Kidney epithelial cell (primary cell): ENCODE results near the gene NPEPL1. TPM values are rescaled to one million over a fixed set of nuclear protein-coding genes. Genes with fewer than 3 reads are reported as not detected.

Experiments used
- DNase-seq: peaks from one replicate; pipeline ENCODE4 v3.0.0-alpha.2; 2010; ENCODE audit warnings: low read depth
- H3K27me3 ChIP-seq: 2 replicates; pipeline ENCODE4 v1.6.0; 2011; ENCODE audit warnings: low read length; ENCODE audit not compliant: control insufficient read depth, insufficient read depth
- H3K36me3 ChIP-seq: 2 replicates; pipeline ENCODE4 v1.5.1; 2011; ENCODE audit warnings: low read length; ENCODE audit not compliant: control insufficient read depth, insufficient read depth
- H3K4me3 ChIP-seq: 2 replicates; pipeline ENCODE4 v1.5.1; 2011; ENCODE audit warnings: low read depth, mild to moderate bottlenecking, control low read depth, low read length
- CTCF ChIP-seq: IDR thresholded peaks from 2 replicates; pipeline ENCODE4 v1.5.1; 2011; ENCODE audit warnings: mild to moderate bottlenecking, moderate library complexity, low read length, control low read depth, inconsistent platforms; ENCODE audit not compliant: insufficient read depth, poor library complexity, severe bottlenecking
- total RNA-seq: library from RNA; depleted of rRNA; stranded (reverse); fragments of >200 nt; gene quantifications from 2 replicates; pipeline ENCODE4 v1.2.3, GENCODE V29; 2015

Gene NPEPL1
- total RNA-seq, 1 donor from 2014 or later, result 29.7 TPM

- no peak overlapping the region for H3K4me3 ChIP-seq
- no peak for DNase-seq
- TF ChIP-seq CTCF, result no peak
Observed at GRCh38 chr20:58708246-58708931, 15.8 kb downstream of the NPEPL1 start.

GRCh38 chr20:58709013-58709702 is 16.6 kb downstream of the NPEPL1 start:
- no peaks in the 10 kb centered on the region for H3K36me3 ChIP-seq
- no peak for TF ChIP-seq CTCF
- H3K4me3 ChIP-seq, result no peak overlapping the region
- no peak for DNase-seq
- H3K27me3 ChIP-seq, result peaks cover 15% of the 10 kb centered on the region

More at GRCh38 chr20:58708246-58708931, 15.8 kb downstream of the NPEPL1 start:
- H3K27me3 ChIP-seq, result peaks cover 15% of the 10 kb centered on the region
- H3K36me3 ChIP-seq, result no peaks in the 10 kb centered on the region

GRCh38 chr20:58709703-58710039 is 17.1 kb downstream of the NPEPL1 start:
- Histone ChIP-seq H3K27me3 (peaks cover 15% of the 10 kb centered on the region), H3K4me3 (no peak overlapping the region), H3K36me3 (no peaks in the 10 kb centered on the region)
- no peak for TF ChIP-seq CTCF
- DNase-seq, result no peak

- no peaks in the 10 kb centered on the region for H3K36me3 ChIP-seq
- DNase-seq, result no peak
- no peak for TF ChIP-seq CTCF
- peaks cover 15% of the 10 kb centered on the region for H3K27me3 ChIP-seq
- no peak overlapping the region for H3K4me3 ChIP-seq
Observed at GRCh38 chr20:58710481-58711265, 18.1 kb downstream of the NPEPL1 start.

GRCh38 chr20:58711266-58712051 is 18.9 kb downstream of the NPEPL1 start:
- no peak for DNase-seq
- H3K4me3 ChIP-seq, result no peak overlapping the region
- no peak for TF ChIP-seq CTCF
- no peaks in the 10 kb centered on the region for H3K36me3 ChIP-seq
- peaks cover 15% of the 10 kb centered on the region for H3K27me3 ChIP-seq
